ENCODE measurements around the gene COMMD1.
"Not testable (repeated sequence)": the region's sequence is repeated elsewhere in the genome, so short reads cannot be mapped to it uniquely, and the experiment has no call there.

COMMD1 gene

DNA sequence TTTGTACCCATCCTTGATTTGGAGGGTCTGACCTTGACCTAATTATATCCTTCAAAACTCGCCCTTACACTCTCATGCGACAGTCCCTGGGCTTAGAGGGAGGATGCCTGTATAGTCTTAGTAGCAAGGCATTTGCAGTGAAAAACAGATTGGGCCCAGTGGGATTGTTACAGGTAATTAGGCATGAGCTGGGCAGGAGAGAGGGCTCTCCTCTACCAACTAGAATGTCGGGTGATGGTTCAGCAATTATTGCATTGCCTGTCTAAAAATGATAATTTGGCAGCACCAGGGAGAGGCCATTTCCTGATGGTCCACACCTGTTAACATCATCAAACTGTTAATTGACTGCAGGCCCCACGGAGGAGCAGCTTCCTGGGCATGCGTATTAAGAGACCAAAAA is 32.4 kb downstream of the COMMD1 start:
- no peak overlapping the region for H3K4me3 Mint-ChIP-seq
- no peak for ATAC-seq (replicated peaks)
- H3K9me3 Mint-ChIP-seq: no peaks in the 10 kb centered on the region
- no peaks in the 10 kb centered on the region for H3K27me3 Mint-ChIP-seq
- no peak overlapping the region for H3K27ac Mint-ChIP-seq
- H3K4me1 Mint-ChIP-seq (ENCODE audit: low read depth in 2 of 2): no peaks in the 10 kb centered on the region
- no peak for DNase-seq
- peaks cover 9% of the 10 kb centered on the region for H3K36me3 Mint-ChIP-seq (ENCODE audit: insufficient read depth)

DNA sequence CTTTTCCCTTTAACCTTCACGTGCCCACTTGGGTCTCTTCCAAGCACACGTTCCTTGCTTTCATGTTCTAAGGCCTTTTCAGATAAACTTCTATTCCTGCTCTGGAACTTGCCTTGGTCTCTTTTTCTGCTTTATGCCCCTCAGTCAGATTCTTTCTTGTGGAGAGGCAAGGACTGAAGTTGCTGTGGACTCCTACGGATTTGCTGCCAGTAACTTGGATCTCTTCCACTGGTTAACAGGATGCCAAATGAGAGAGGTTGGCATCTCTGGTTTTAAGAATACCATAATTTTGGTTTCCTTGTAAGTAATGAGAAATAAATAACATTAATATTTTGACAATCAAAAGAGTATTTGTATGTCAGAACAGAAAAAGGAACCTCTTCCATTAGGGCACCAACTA is 33.0 kb downstream of the COMMD1 start:
- no peak for ATAC-seq (replicated peaks)
- peaks cover 9% of the 10 kb centered on the region for H3K36me3 Mint-ChIP-seq (ENCODE audit: insufficient read depth)
- H3K27ac Mint-ChIP-seq: no peak overlapping the region

DNA sequence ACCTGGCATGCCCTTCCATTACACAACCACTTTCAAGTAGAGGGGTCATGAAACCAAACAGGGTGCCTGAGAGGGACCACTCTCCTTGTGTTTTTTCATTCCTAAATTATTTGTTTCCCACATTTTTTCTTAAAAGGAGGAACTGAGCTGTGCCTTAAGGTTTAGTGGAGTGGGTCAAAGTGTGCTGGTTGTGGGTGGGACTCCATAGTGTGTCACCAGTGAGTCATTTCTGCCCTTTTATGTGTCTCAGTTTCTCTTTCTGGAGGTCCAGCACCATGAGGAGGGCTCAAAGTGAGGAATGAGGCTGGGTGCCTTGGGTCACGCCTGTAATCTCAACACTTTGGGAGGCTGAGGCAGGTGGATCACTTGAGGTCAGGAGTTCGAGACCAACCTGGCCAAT is 37.8 kb downstream of the COMMD1 start:
- ATAC-seq (replicated peaks): no peak
- DNase-seq: no peak
- Mint-ChIP-seq H3K4me1 (ENCODE audit: low read depth in 2 of 2) (no peaks in the 10 kb centered on the region), H3K9me3 (no peaks in the 10 kb centered on the region), H3K27ac (no peak overlapping the region), H3K36me3 (ENCODE audit: insufficient read depth) (peaks cover 3% of the 10 kb centered on the region), H3K27me3 (no peaks in the 10 kb centered on the region), H3K4me3 (no peak overlapping the region)

More for the DNA sequence above, 33.0 kb downstream of the COMMD1 start:
- no peak for DNase-seq
- Mint-ChIP-seq H3K9me3 (no peaks in the 10 kb centered on the region), H3K4me3 (no peak overlapping the region), H3K4me1 (ENCODE audit: low read depth in 2 of 2) (no peaks in the 10 kb centered on the region), H3K27me3 (no peaks in the 10 kb centered on the region)

DNA sequence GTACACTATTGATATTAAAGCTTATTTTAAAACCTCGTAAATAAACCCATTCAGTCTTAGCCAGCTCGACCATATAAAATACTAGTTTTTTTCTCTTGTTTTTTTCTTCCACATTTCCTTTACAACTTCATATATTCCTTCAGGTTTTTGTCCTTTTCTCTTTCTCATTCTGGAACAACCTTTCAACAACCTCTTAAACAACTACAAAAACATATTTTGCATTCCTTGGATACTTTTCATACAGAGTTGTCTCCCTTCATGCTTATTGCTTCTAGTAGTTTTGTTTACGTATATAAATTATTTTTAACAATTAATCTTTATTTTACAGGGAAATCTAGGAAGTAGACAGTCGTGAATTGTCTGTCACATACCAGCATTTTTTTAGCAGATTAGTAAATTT is 41.2 kb downstream of the COMMD1 start:
- Mint-ChIP-seq H3K4me3 (no peak overlapping the region), H3K4me1 (ENCODE audit: low read depth in 2 of 2) (peaks cover 3 to 4% of the 10 kb centered on the region in 2 donors), H3K27ac (no peak overlapping the region), H3K27me3 (no peaks in the 10 kb centered on the region), H3K9me3 (no peaks in the 10 kb centered on the region), H3K36me3 (ENCODE audit: insufficient read depth) (no peaks in the 10 kb centered on the region)
- DNase-seq: no peak
- no peak for ATAC-seq (replicated peaks)

DNA sequence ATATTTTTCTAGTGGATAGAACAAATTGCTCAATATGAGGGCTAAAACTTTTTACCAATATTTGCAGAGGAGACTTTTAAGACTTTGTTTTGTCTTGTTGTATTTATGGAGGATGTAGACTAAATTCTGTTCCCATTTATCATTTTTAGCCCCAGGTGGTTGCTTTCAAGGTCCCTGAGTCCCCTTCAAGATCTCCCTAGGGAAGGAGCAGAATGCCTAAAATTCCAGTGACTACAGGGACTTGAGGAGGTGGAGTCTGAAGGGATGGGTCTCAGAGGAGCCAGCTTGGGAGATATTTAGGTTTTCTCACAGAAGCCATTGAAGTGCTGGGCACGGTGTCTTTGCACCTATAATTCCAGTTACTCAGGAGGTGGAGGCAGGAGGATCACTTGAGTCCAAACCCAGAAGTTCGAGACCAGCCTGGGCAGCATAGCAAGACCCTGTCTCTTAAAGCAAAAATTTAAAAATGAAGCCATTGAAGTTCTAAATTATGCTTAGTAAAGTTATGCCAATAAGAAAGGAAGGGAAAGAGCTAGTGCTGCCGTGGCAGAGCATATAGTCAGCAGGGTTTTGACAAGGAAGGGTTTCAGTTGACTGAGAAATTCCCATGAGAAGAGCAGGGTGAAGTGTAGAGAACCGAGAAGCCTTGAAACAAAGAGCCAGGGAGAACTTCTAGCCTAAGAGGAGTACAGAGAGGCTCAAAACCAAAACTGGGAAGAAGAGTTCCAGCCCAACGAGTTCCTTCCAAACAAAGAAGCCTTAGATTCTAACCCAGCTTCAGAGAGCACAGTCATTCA is 43.4 kb downstream of the COMMD1 start:
- H3K4me3 Mint-ChIP-seq: no peak overlapping the region
- no peaks in the 10 kb centered on the region for H3K36me3 Mint-ChIP-seq (ENCODE audit: insufficient read depth)
- no peaks in the 10 kb centered on the region for H3K27me3 Mint-ChIP-seq
- H3K27ac Mint-ChIP-seq: peak overlapping the region; percentile 39 to 46
- no peaks in the 10 kb centered on the region for H3K9me3 Mint-ChIP-seq
- DNase-seq (no peak), ATAC-seq (replicated peaks) (no peak)
- peaks cover 3 to 4% of the 10 kb centered on the region in 2 donors for H3K4me1 Mint-ChIP-seq (ENCODE audit: low read depth in 2 of 2)

DNA sequence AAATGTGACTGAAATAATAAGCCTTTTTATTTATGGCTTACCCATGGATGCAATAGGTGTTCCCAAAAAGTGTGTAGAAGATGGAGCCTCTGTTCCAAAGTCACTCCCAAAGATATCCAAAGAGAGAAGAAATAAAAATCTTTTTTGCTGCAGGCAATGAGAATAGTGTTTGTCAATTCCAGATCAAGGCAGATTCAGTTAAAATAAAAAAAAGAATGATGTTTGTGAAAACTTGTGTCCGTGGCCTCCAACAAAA is 43.9 kb downstream of the COMMD1 start:
- Mint-ChIP-seq H3K9me3 (no peaks in the 10 kb centered on the region), H3K27me3 (no peaks in the 10 kb centered on the region), H3K36me3 (ENCODE audit: insufficient read depth) (no peaks in the 10 kb centered on the region), H3K4me1 (ENCODE audit: low read depth in 2 of 2) (peaks cover 3 to 4% of the 10 kb centered on the region in 2 donors), H3K27ac (peak overlapping the region in 1 of 2 donors; percentile 46), H3K4me3 (no peak overlapping the region)
- DNase-seq: no peak
- ATAC-seq (replicated peaks): no peak

DNA sequence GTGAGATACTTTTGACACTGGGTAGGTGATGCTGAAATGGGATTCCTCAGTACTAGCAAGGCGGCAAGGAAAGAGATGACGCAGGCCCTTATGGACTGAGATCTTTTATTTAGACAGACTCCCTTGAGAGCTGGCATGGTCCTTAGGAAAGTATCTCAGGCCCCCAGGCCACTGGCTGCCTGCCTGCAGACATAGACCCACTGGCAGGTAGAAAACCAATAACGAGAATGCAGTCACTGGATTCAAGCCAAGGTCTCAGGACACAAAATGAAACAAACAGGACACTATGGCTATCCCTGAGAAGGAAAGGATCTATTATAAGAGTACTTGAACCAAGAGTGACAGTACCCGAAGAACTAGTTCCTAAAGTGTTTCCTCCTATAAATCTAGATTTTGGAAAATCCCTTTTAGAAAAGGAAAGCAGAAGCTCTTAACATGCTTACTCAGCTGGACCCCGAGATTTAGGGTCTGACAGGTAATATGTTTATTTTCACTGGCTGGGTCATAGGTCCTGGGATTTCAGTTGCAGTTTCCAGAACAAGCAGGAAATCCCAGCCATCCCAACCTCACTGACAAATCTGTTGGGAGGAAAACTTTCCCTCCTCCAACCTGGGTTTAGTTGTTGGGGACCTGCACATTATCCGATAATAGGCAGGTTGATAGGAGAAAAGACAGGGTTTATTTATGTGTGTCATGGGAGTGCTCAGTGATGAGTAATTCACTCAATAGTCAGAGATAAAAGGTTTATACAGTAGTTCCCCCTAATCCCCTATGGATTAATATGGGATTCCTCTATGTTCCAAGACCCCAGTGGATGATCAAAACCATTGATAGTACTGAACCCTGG is 44.5 kb downstream of the COMMD1 start:
- Mint-ChIP-seq H3K27me3 (no peaks in the 10 kb centered on the region), H3K4me3 (no peak overlapping the region), H3K27ac (no peak overlapping the region), H3K9me3 (no peaks in the 10 kb centered on the region), H3K36me3 (ENCODE audit: insufficient read depth) (no peaks in the 10 kb centered on the region), H3K4me1 (ENCODE audit: low read depth in 2 of 2) (peaks cover 3 to 4% of the 10 kb centered on the region in 2 donors)
- ATAC-seq (replicated peaks) (no peak), DNase-seq (no peak)

DNA sequence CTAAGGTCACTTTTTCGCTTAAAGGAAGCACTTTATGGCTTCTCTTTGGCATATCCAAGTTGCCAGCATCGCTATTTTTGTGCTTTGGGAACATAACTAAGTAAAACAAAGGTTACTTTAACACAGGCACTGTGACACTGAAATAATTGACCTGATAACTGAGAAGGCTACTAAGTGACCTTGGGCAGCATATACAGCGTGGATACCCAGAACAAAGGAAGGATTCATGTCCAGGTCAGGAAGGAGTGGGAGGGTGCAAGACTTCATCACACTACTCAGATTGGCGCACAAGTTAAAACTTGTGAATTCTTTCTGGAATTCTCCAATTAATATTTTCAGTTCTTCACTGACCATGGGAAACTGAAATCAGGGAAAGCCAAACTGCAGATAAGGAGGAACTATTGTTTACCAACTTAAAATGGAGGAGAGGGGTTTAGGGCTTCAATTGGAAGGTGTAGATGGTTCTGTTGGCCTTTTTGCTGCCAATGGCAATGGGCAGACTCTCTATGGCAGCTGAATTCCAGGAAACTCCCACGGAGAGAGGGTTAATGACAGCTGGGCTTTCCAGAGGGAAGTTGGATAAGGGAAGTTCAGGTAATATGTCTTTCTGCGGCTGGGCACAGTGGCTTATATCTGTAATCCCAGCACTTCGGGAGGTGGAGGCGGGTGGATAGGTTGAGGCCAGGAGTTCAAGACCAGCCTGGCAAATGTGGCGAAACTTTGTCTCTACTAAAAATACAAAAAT is 45.3 kb downstream of the COMMD1 start:
- peaks cover 3 to 4% of the 10 kb centered on the region in 2 donors for H3K4me1 Mint-ChIP-seq (ENCODE audit: low read depth in 2 of 2)
- no peak overlapping the region for H3K27ac Mint-ChIP-seq
- no peaks in the 10 kb centered on the region for H3K27me3 Mint-ChIP-seq
- no peaks in the 10 kb centered on the region for H3K36me3 Mint-ChIP-seq (ENCODE audit: insufficient read depth)
- ATAC-seq (replicated peaks): no peak
- no peak overlapping the region for H3K4me3 Mint-ChIP-seq
- H3K9me3 Mint-ChIP-seq: no peaks in the 10 kb centered on the region
- DNase-seq: no peak

DNA sequence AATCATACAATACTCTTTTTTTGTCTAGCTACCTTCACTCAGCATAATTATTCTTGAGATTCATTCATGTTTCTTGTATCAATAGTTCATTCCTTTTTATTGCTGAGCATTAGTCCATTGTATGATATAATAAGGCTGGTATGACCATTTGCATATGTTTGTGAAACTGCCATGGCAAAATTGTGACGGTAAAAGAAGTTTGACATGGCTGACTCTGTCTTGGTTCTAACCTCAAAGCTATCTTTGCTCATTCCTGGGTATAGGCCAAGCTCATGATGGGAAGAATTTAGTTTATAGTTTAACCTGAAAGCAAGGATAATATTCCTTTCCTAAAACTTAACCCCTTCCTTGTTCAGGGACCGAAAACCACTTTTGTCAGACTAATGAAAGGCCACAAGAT is 46.4 kb downstream of the COMMD1 start:
- ATAC-seq (replicated peaks): no peak
- Mint-ChIP-seq H3K4me1 (ENCODE audit: low read depth in 2 of 2) (peaks cover 4 to 6% of the 10 kb centered on the region in 2 donors), H3K27me3 (no peaks in the 10 kb centered on the region), H3K4me3 (no peak overlapping the region), H3K27ac (no peak overlapping the region), H3K36me3 (ENCODE audit: insufficient read depth) (no peaks in the 10 kb centered on the region), H3K9me3 (no peaks in the 10 kb centered on the region)
- no peak for DNase-seq

DNA sequence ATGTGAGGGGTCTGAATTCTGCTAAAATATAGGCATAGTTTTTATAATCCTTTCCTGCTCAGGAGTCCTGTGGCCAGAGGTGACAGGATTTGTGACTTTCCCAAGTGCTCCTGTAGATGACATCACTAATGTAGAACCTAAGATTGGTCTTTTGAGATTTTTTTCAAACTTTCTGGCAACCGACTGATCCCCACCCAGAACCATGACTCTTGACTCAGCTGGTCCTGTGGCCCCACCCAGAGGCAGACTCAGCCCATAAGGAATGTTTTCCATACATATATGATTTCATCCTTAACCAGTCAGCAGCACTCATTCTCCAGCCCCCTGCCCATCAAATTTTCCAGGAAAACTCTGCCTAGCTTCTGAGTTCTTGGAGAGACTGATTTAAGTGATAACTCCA is 46.8 kb downstream of the COMMD1 start:
- no peak overlapping the region for H3K27ac Mint-ChIP-seq
- no peak for ATAC-seq (replicated peaks)
- H3K9me3 Mint-ChIP-seq: no peaks in the 10 kb centered on the region
- DNase-seq: no peak
- H3K4me3 Mint-ChIP-seq: no peak overlapping the region
- H3K36me3 Mint-ChIP-seq (ENCODE audit: insufficient read depth): no peaks in the 10 kb centered on the region
- no peaks in the 10 kb centered on the region for H3K27me3 Mint-ChIP-seq
- peaks cover 4 to 8% of the 10 kb centered on the region in 2 donors for H3K4me1 Mint-ChIP-seq (ENCODE audit: low read depth in 2 of 2)

DNA sequence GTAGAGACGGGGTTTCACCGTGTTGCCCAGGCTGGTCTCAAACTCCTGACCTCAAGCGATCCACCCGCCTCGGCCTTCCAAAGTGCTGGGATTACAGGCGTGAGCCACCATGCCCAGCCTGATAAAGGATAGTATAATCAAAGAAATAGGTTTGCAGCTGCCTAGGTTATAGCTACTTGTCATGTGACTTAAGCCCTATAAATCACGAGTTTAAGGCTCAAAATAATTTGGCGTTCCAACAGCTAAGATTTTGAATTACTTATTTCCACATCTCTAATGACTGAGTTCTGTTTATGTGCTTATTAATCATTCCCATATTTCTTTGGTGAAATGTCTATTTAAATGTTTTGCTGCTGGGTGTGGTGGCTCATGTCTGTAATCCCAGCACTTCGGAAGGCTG is 49.4 kb downstream of the COMMD1 start:
- H3K9me3 Mint-ChIP-seq; H3K4me1 Mint-ChIP-seq (ENCODE audit: low read depth in 2 of 2); H3K27me3 Mint-ChIP-seq; H3K36me3 Mint-ChIP-seq (ENCODE audit: insufficient read depth); H3K27ac Mint-ChIP-seq; ATAC-seq (replicated peaks); DNase-seq; H3K4me3 Mint-ChIP-seq: not testable (repeated sequence)

DNA sequence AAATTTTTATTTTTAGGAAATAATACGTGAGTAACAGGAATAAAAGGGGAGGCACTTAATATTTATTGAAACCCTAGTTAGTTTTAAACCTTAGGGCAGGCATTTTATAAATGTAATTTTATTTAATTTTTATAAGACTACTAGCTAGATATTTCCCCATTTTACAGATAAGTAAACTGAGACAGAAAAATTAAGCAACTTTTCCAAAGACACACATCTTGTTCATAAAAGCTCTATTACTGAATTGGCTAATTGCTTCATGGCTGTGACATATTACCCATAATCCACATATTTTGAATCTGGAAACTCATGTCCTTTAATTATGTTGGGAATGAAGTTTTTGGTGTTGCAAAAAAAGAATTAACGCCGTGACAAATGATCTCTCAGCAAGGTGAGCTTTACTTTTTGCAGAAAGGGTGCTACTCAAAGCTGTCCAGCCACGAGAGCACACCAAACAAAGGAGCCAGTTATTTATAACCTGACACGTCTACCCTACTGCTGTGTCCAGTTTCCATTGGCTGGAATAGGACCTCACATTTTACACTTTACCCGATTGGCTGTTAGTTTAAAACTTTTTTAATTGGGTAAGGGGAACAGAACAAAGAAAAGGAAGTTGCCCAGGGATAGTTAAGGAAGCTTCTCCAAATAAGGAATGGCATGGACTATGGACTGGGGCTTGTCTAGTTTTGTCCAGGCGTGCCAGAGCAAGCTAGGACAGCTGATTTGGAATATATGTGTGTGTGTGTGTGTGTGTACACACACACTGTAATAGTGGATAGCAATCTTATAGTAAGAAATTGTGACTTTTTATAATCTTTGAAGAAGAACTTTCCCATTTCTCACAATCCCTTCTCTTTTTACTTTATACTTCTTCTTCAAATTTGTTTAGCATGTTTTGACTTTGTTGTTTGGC is 54.2 kb downstream of the COMMD1 start:
- H3K4me3 Mint-ChIP-seq: no peak overlapping the region
- peaks cover 3% of the 10 kb centered on the region for H3K36me3 Mint-ChIP-seq (ENCODE audit: insufficient read depth)
- peaks cover 6 to 18% of the 10 kb centered on the region in 2 donors for H3K4me1 Mint-ChIP-seq (ENCODE audit: low read depth in 2 of 2)
- no peak for DNase-seq
- ATAC-seq (replicated peaks): no peak
- H3K27ac Mint-ChIP-seq: no peak overlapping the region
- no peaks in the 10 kb centered on the region for H3K27me3 Mint-ChIP-seq
- H3K9me3 Mint-ChIP-seq: no peaks in the 10 kb centered on the region

All from effector memory CD8-positive, alpha-beta T cell (primary cell).